Neural cell (in vitro differentiated cells): ENCODE measurements around the gene SIGLEC9. TPM values are rescaled to one million over a fixed set of nuclear protein-coding genes. Genes with fewer than 3 reads are reported as not detected.

Source experiments
- H2AFZ ChIP-seq: fragments of 200-600, 300-800 bp; sonication (generic), shearing (Covaris generic); 2 replicates; pipeline ENCODE4 v1.6.0; 2014; ENCODE audit warnings: low read depth, mild to moderate bottlenecking, antibody characterized with exemption, low read length, moderate library complexity
- H3F3A ChIP-seq: fragments of 200-600 bp; shearing (Covaris generic); 2 replicates; pipeline ENCODE4 v1.6.1; 2016; ENCODE audit warnings: mild to moderate bottlenecking, moderate library complexity, mixed read lengths, antibody characterized with exemption, low read length; ENCODE audit not compliant: insufficient read depth, poor library complexity, severe bottlenecking
- H3K27ac ChIP-seq: fragments of 200-600, 300-800 bp; sonication (generic), shearing (Covaris generic); 2 replicates; pipeline ENCODE4 v1.5.1; 2014; ENCODE audit warnings: mild to moderate bottlenecking, low read length, moderate library complexity
- H3K27me3 ChIP-seq: fragments of 300-800, 200-600 bp; sonication (generic), shearing (Covaris generic); 2 replicates; pipeline ENCODE4 v1.6.0; 2014; ENCODE audit warnings: mild to moderate bottlenecking, low read depth, low read length, moderate library complexity; ENCODE audit not compliant: insufficient read depth
- H3K36me3 ChIP-seq: fragments of 300-800, 200-600 bp; sonication (generic), shearing (Covaris generic); 2 replicates; pipeline ENCODE4 v1.5.1; 2014; ENCODE audit warnings: mild to moderate bottlenecking, antibody characterized with exemption, low read length, moderate library complexity; ENCODE audit not compliant: insufficient read depth
- H3K4me2 ChIP-seq: fragments of 300-800, 200-600 bp; sonication (generic), shearing (Covaris generic); 2 replicates; pipeline ENCODE4 v1.6.0; 2014; ENCODE audit warnings: mild to moderate bottlenecking, low read length
- H3K4me3 ChIP-seq: fragments of 300-800, 200-600 bp; sonication (generic), shearing (Covaris generic); 2 replicates; pipeline ENCODE4 v1.5.1; 2014; ENCODE audit warnings: mild to moderate bottlenecking, low read length, moderate library complexity
- H3K79me2 ChIP-seq: fragments of 200-600 bp; shearing (Covaris generic); replicated peaks from 2 replicates; pipeline ENCODE4 v1.6.0; 2014; ENCODE audit warnings: mild to moderate bottlenecking, low read length, moderate library complexity; ENCODE audit not compliant: insufficient read depth
- H3K9ac ChIP-seq: fragments of 300-800, 200-600 bp; sonication (generic), shearing (Covaris generic); 2 replicates; pipeline ENCODE4 v1.6.1; 2016; ENCODE audit warnings: mild to moderate bottlenecking, low read length, mixed read lengths
- H3K9me2 ChIP-seq: fragments of 200-600 bp; shearing (Covaris generic); 2 replicates; pipeline ENCODE4 v1.6.1; 2016; ENCODE audit warnings: mild to moderate bottlenecking, low read length, mixed read lengths; ENCODE audit not compliant: insufficient read depth
- H3K9me3 ChIP-seq: fragments of 200-600, 300-800 bp; sonication (generic), shearing (Covaris generic); 2 replicates; pipeline ENCODE4 v1.6.1; 2016; ENCODE audit warnings: mild to moderate bottlenecking, mixed run types, low read length, moderate library complexity, mixed read lengths
- H4K20me1 ChIP-seq: fragments of 200-600 bp; shearing (Covaris generic); 2 replicates; pipeline ENCODE4 v1.6.1; 2016; ENCODE audit warnings: mild to moderate bottlenecking, mixed run types; ENCODE audit not compliant: insufficient read depth
- CTCF ChIP-seq: fragments of 450-650 bp; IDR thresholded peaks from 2 replicates; pipeline ENCODE4 v1.5.1; 2014; ENCODE audit warnings: antibody characterized with exemption, mild to moderate bottlenecking, moderate library complexity; ENCODE audit not compliant: poor library complexity, severe bottlenecking
- EP300 ChIP-seq: fragments of 450-650 bp; conservative IDR thresholded peaks from 2 replicates; pipeline ENCODE4 v1.6.1; 2014; ENCODE audit warnings: antibody characterized with exemption, mild to moderate bottlenecking, moderate library complexity; ENCODE audit not compliant: poor library complexity, severe bottlenecking
- EZH2 ChIP-seq: fragments of 200-600, 300-800 bp; shearing (Covaris generic), sonication (generic); IDR thresholded peaks from 2 replicates; pipeline ENCODE4 v1.6.1; 2014; ENCODE audit warnings: antibody characterized with exemption, low read length, borderline replicate concordance, mild to moderate bottlenecking; ENCODE audit not compliant: insufficient read depth, poor library complexity, severe bottlenecking
- MXI1 ChIP-seq: fragments of 450-650 bp; conservative IDR thresholded peaks from 2 replicates; pipeline ENCODE4 v1.6.1; 2014; ENCODE audit warnings: antibody characterized with exemption, mild to moderate bottlenecking; ENCODE audit not compliant: poor library complexity, severe bottlenecking
- POLR2AphosphoS5 ChIP-seq: IDR thresholded peaks from 2 replicates; pipeline ENCODE4 v1.6.1; 2012
- RAD21 ChIP-seq: fragments of 450-650 bp; conservative IDR thresholded peaks from 2 replicates; pipeline ENCODE4 v1.6.1; 2014; ENCODE audit warnings: antibody characterized with exemption, mild to moderate bottlenecking, moderate library complexity
- REST ChIP-seq: IDR thresholded peaks from 2 replicates; pipeline ENCODE4 v1.6.1; 2012; ENCODE audit warnings: borderline replicate concordance
- SMC3 ChIP-seq: fragments of 450-650 bp; conservative IDR thresholded peaks from 2 replicates; pipeline ENCODE4 v1.6.1; 2014; ENCODE audit warnings: antibody characterized with exemption, mild to moderate bottlenecking, moderate library complexity; ENCODE audit not compliant: poor library complexity
- TAF1 ChIP-seq: IDR thresholded peaks from 2 replicates; pipeline ENCODE4 v1.6.1; 2012; ENCODE audit warnings: low read depth
- polyA plus RNA-seq: library from polyadenylated mRNA; depleted of rRNA; stranded (reverse); fragments of >200 nt; gene quantifications from 2 replicates; pipeline ENCODE4 v1.2.3, GENCODE V29; 2014

The SIGLEC9 gene
- polyA plus RNA-seq, 1 donor from 2014 or later = not detected

GRCh38 chr19:51091126-51091525 lies 33.6 kb upstream of the SIGLEC9 start:
- Histone ChIP-seq H3K9ac (no peak overlapping the region), H3F3A (no peaks in the 10 kb centered on the region), H3K36me3 (no peaks in the 10 kb centered on the region), H3K27ac (no peak overlapping the region), H3K4me2 (no peak overlapping the region), H3K4me3 (no peak overlapping the region), H3K79me2 (no peaks in the 10 kb centered on the region), H3K9me2 (no peaks in the 10 kb centered on the region), H3K9me3 (no peaks in the 10 kb centered on the region), H3K27me3 (no peaks in the 10 kb centered on the region), H2AFZ (no peak overlapping the region), H4K20me1 (no peaks in the 10 kb centered on the region)
- no peak for TF ChIP-seq POLR2AphosphoS5
- TF ChIP-seq RAD21 = no peak
- TF ChIP-seq EP300 = no peak
- no peak for TF ChIP-seq MXI1
- TF ChIP-seq CTCF = no peak
- no peak for TF ChIP-seq TAF1
- TF ChIP-seq EZH2 = no peak
- no peak for TF ChIP-seq SMC3
- TF ChIP-seq REST = no peak

- Histone ChIP-seq H2AFZ (no peak overlapping the region), H3K4me2 (no peak overlapping the region), H3K9me2 (no peaks in the 10 kb centered on the region), H3K9ac (no peak overlapping the region), H3K79me2 (no peaks in the 10 kb centered on the region), H3K4me3 (no peak overlapping the region), H3K27me3 (no peaks in the 10 kb centered on the region), H4K20me1 (no peaks in the 10 kb centered on the region), H3K36me3 (no peaks in the 10 kb centered on the region), H3F3A (no peaks in the 10 kb centered on the region), H3K27ac (no peak overlapping the region), H3K9me3 (no peaks in the 10 kb centered on the region)
- no peak for TF ChIP-seq MXI1
- TF ChIP-seq CTCF = no peak
- no peak for TF ChIP-seq EP300
- no peak for TF ChIP-seq SMC3
- TF ChIP-seq REST = no peak
- no peak for TF ChIP-seq POLR2AphosphoS5
- TF ChIP-seq EZH2 = no peak
- no peak for TF ChIP-seq RAD21
- TF ChIP-seq TAF1 = no peak
Observed at GRCh38 chr19:51091895-51092873, 32.5 kb upstream of the SIGLEC9 start.
